Stimulated activated naive CD4-positive, alpha-beta T cell (primary cell): Measurements from ENCODE around the gene CSF1.

Source experiments
- DNase-seq, 6 experiments: peaks; one replicate each; lab custom pipeline; 2025; lab: John Stamatoyannopoulos, UW

Gene CSF1

DNA sequence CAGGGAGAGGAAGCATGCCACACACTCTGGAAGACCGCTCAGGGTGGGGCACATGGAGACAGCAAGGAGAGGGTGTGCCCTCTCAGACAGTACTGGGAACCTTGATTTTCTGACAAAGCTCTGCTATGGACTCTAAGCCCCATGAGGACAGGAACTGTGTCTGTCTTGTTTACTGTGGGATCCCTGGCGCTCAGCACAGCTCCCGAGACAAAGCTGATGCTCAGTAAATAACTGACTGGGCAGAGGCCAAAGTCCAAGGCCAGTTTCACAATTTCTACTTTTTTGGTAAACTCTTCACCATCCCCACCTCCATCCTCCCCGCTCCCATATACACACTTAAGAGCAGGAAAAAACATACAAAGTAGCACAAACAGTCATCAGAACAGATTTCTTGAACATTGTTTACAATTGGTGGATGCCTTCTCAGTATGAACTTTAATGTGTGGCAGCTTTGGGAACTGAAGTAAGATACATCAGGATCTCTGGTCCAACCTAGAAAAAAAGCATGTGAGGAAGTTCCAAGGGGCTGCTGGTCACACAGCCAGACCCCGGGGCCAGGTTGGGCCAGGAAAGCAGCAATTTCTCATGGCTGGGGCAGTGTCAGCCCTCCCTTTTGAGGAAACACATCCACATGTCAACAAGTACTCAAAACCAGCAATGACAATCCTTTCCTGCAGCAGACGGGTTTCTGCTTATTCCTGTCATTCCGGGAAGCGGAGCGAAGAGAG lies 68.3 kb downstream of the CSF1 start:
- DNase-seq: no peak

GRCh38 chr1:109979489-109980091 lies 68.9 kb downstream of the CSF1 start:
- DNase-seq: no peak
